Measurements from ENCODE around the gene GCLM. TPM values are rescaled to one million over a fixed set of nuclear protein-coding genes. Genes with fewer than 3 reads are reported as not detected.
A peak's percentile ranks its signal among the peaks of the same experiment; 100 is the strongest.

The GCLM gene
- total and polyA plus RNA-seq, 2 donors: 6.7 to 12.6 TPM

Small RNA genes lying within 50 kb of the gene (small RNA-seq; reads per million reads assigned to genes)
- gene AL117351.2 (not detected), gene MIR760 (0.53 reads per million, percentile 49 among the genes with 10 or more reads in this experiment)

Other genes starting within 250 kb of the GCLM start
- gene BCAR3, start 227.6 kb downstream of the GCLM start, total RNA-seq: 14.5 TPM
- 14.5 TPM for gene BCAR3, start 227.6 kb downstream of the GCLM start, polyA plus RNA-seq
- gene DNTTIP2, start 30.2 kb downstream of the GCLM start, total RNA-seq: 42.9 TPM
- 28.4 TPM for gene DNTTIP2, start 30.2 kb downstream of the GCLM start, polyA plus RNA-seq
- 0.90 TPM for gene ABCA4, start 211.7 kb upstream of the GCLM start, total RNA-seq
- gene ABCA4, start 211.7 kb upstream of the GCLM start, polyA plus RNA-seq: 0.37 TPM

All from urinary bladder (tissue), 2 donors.